Activated CD8-positive, alpha-beta memory T cell treated with anti-CD3 and anti-CD28 coated beads for 1 hour (primary cell): ENCODE measurements around the gene CNPY1.

Experiments
- DNase-seq, 2 donors: peaks; one replicate each; pipeline ENCODE4 v3.0.0-alpha.2; 2020; ENCODE audit warnings: low read depth in 1 of 2; ENCODE audit errors: extremely low read depth in 1 of 2

CNPY1 gene

GRCh38 chr7:155469311-155470185 lies 76.8 kb downstream of the CNPY1 start:
- no peak for DNase-seq

GRCh38 chr7:155468785-155469148 lies 77.6 kb downstream of the CNPY1 start:
- DNase-seq: no peak

- DNase-seq: no peak
These were observed 78.2 kb downstream of the CNPY1 start for GRCh38 chr7:155467846-155468784.

- DNase-seq: no peak
These were observed 79.3 kb downstream of the CNPY1 start for GRCh38 chr7:155466814-155467733.

GRCh38 chr7:155466142-155466813 lies 80.1 kb downstream of the CNPY1 start:
- DNase-seq: no peak

- no peak for DNase-seq
These were observed 80.6 kb downstream of the CNPY1 start for GRCh38 chr7:155465761-155466141.

GRCh38 chr7:155464948-155465739 lies 81.2 kb downstream of the CNPY1 start:
- DNase-seq: no peak

GRCh38 chr7:155464183-155464582 lies 82.2 kb downstream of the CNPY1 start:
- no peak for DNase-seq

GRCh38 chr7:155463114-155463811 lies 83.1 kb downstream of the CNPY1 start:
- no peak for DNase-seq

- DNase-seq: no peak
These were observed 84.1 kb downstream of the CNPY1 start for GRCh38 chr7:155462163-155462735.

GRCh38 chr7:155461631-155462030 lies 84.7 kb downstream of the CNPY1 start:
- no peak for DNase-seq

- DNase-seq: no peak
These were observed 85.3 kb downstream of the CNPY1 start for GRCh38 chr7:155460926-155461613.

GRCh38 chr7:155459700-155460461 lies 86.5 kb downstream of the CNPY1 start:
- DNase-seq: no peak

GRCh38 chr7:155458878-155459699 lies 87.3 kb downstream of the CNPY1 start:
- DNase-seq: no peak

GRCh38 chr7:155458111-155458877 lies 88.1 kb downstream of the CNPY1 start, which contains the start of gene EN2:
Gene EN2 (plus strand): TSS chr7:155458129. CDS start chr7:155458378, 249 bp downstream.
- no peak for DNase-seq
